HG02610 (cell line): Measurements from ENCODE around the gene HSD17B7.
"Not testable (repeated sequence)": the region's sequence is repeated elsewhere in the genome, so short reads cannot be mapped to it uniquely, and the experiment has no call there.

Experiments used
- ATAC-seq: cut with Tn5 transposase; IDR thresholded peaks from one replicate; pipeline ENCODE4 v1.9.1; 2021; ENCODE audit warnings: mild to moderate bottlenecking, moderate library complexity; ENCODE audit not compliant: unreplicated experiment

The HSD17B7 gene

DNA sequence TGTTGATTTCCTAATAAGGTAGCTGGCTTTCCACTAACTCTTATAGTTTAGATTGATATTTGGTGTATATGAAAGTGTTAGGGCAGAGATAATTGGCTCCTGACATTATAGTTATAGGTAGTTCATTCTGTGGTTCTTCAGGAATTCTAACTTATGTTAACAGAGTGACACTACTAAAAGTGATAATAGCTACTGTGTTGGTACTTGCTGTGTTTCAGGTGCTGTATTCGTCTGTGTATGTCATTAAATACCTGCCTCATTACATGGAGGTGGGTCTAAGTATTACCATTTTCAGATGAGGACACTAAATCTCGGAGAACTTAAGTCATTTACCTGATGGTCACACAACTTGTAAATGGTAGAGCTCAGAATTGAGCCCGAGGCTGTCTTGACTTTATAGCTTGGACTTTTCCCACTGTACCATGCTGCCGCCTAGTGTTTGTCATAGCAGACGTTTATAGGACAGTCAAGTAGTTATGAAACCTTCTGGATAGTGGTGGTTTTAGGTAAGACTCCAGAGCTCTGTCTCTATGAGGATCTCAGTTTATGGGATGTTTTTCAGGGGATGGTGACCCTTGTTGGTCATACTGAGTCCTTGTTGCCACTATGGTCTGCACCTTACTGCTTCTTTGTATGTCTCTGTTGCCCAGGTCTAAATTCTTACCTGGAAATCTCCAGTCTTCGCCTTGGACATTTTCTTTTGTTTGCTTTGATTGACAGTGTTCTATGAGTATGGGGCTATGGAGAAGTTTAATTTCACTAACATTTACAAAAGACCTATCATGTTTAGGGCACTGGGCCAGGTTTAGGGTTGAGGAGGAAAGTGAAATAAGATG lies 9.7 kb downstream of the HSD17B7 start:
- peak; percentile 60 for ATAC-seq

- ATAC-seq, result not testable (repeated sequence)
Observed at GRCh38 chr1:162807503-162807902, 17.0 kb downstream of the HSD17B7 start.

DNA sequence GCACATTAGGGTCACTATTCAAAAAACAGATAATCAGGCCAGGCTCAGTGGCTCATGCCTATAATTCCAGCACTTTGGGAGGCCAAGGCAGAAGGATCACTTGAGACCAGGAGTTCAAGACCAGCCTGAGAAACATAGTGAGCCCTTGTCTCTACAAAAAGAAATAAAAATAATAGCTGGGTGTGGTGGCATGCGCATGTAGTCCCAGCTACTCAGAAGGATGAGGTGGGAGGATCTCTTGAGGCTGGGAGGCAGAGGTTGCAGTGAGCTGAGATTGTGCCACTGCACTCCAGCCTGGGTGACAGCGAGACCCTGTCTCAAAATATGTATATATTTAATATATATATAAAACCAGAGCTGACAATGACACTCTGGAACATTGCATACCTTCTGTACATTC lies 21.9 kb downstream of the HSD17B7 start:
- ATAC-seq, result not testable (repeated sequence)

DNA sequence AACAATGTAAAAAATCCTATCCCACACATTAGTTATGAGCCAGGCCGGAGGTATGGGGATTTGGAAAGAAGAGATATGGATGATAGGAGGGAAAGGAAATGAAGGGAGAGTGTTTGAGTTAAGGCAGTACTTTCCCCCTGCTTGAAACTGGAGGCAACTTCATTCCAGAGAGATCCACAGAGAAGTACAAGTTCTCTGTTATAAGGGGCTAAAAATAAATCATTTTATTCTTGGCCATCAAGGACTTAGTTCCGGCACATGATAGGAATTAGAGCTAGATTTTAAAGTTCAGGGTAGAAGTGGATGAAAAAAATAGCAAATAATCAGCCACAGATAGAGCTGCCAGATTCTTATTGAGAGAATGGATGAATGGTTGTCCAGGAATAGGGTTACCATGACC lies 27.6 kb downstream of the HSD17B7 start:
- ATAC-seq, result not testable (repeated sequence)

- ATAC-seq, result not testable (repeated sequence)
Observed at GRCh38 chr1:162818666-162819065, 28.2 kb downstream of the HSD17B7 start.

- no peak for ATAC-seq
Observed at GRCh38 chr1:162822391-162823200, 32.1 kb downstream of the HSD17B7 start.

DNA sequence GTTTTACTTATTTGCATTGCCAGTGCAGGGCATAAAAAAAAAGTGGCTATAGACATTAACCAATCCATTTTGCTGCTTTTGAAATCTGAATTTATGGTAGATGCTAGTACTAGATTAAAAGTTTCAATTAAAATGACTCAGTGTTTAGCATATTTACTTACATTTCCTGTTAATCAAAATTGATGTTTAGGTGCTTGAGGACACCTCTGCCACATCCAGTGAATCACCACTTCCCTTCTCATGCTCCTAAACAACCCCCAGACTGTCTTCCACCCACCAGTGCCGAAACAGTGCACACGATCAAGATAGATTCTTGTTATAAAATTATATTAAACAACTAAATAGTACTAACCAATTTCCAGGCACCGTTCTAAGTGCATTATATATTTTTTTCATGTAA lies 32.7 kb downstream of the HSD17B7 start:
- no peak for ATAC-seq

GRCh38 chr1:162823771-162824525 lies 33.4 kb downstream of the HSD17B7 start:
- ATAC-seq, result no peak

DNA sequence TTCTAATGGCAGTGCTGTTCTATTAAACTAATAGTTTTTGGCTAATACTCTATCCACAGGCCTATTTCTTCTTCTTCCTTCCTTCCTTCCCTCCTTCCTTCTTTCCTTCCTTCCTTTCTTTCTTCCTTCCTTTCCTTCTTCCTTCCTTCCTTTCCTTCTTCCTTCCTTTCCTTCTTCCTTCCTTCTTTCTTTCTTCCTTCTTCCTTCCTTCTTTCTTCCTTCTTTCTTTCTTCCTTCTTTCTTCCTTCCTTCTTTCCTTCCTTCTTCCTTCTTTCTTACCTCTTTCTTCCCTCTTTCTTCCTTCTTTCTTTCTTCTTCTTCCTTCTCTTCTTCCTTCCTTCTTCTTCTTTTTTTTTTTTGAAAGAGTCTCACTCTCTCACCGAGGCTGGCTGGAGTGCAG lies 38.8 kb downstream of the HSD17B7 start:
- ATAC-seq, result no peak

GRCh38 chr1:162832470-162832869 lies 42.0 kb downstream of the HSD17B7 start:
- ATAC-seq, result no peak

GRCh38 chr1:162835157-162835899 lies 44.8 kb downstream of the HSD17B7 start:
- ATAC-seq, result peak; percentile 95

GRCh38 chr1:162838863-162839262 lies 48.4 kb downstream of the HSD17B7 start:
- ATAC-seq, result no peak

GRCh38 chr1:162840250-162840839 lies 49.8 kb downstream of the HSD17B7 start:
- ATAC-seq, result no peak

DNA sequence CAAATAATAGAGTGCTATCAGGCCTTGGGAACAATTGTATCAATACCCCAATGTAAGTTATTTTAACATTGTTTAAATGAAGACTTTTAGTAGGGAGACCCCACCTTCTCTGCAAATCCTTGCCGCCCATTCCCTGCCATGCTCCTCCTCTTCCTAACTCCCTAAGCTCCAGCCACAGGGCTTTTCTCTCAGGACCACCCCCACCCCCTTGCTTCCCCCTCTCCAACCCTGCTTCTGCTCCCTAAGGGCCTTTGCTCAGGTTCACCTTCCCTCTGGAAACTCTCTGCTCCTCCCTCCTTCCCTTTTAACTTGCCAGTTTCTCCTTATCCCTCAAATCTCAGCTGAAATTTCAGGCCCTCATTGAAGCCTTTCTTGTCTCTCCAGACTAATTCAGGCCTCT lies 53.7 kb downstream of the HSD17B7 start:
- no peak for ATAC-seq

DNA sequence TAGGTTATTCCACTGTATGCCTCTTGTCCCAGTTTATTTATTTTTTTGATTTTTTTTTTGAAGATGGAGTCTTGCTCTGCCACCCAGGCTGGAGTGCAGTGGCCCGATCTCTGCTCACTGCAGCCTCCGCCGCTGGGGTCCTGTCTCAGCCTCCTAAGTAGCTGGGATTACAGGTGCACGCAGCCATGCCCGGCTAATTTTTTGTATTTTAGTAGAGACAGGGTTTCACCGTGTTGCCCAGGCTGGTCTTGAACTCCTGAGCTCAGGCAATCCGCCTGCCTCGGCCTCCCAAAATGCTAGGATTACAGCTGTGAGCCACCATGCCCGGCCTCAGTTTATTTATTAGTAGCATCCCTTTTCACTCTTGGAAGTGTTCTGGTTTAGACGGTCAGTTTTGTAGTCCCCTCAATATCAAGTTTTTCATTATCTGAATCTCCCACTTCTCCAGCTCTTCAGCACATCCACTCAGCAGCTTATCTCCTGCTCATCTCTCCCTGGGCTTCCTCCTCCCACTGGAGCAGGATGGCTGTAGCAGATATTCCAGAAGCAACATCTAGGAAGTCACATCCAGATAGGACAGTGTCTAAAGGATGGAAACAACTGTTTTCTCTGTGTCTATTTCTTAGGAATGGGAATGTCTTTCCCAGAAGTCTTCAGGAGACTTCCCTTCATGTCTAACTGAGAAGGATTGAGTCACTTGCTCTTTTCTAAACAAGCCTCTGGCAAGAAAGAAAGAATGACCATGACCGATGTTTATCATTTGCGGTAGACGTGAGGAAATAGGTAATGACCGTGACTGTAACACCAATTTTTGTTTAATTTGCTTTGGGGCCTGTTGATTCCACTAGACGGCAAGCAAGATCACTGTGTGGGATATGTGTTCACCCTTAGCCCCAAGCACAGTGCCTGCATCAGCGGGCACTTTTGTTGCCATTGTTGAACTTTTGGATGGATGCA lies 56.0 kb downstream of the HSD17B7 start:
- ATAC-seq, result no peak

DNA sequence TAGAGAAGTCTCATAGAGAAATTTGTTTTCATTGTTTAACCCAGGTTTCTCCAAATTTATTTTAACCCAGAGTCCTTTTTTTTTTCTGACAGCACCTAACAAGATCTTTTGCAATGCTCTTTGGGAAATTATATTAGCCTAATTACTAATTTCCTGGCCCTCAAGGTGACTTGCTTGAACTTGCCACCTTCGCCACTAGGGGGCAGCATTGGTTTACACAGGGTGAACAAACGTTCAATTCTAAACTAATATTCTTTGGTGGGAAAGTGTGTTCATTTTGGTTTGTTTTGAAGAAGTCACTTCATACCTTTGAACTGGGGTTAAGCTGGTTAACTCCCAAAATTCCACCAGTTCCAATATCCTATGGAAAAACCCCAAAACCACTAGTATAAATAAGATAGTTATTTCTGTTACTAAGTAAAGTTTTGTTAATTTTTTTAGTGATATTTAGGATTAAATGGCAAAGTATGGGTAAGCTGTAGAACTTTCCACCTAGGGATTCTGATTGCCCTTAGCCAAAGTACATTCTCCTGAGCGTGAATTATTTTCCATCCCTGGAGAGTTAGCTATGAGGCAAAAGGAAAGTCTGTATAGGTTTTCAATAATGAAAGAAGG lies 57.4 kb downstream of the HSD17B7 start:
- ATAC-seq, result peak; percentile 75

DNA sequence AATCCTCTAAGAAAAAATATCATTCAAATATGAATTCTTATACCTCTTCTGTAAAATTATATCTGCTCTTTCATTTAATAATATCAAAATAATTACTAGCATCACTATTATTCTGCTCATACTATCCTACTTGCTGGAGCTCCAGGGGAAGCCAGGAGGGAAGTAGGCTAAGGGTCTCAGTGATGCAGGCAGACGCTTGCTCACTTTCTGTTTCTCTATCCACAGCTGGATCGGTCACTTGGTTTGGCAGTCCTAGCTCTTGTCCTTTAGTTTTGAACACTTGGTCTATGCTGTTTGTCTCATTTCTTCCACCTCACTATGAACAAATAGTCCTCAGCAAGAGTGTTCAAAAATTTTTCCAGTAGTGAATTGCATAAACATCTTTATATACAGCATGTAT lies 59.2 kb downstream of the HSD17B7 start:
- no peak for ATAC-seq

DNA sequence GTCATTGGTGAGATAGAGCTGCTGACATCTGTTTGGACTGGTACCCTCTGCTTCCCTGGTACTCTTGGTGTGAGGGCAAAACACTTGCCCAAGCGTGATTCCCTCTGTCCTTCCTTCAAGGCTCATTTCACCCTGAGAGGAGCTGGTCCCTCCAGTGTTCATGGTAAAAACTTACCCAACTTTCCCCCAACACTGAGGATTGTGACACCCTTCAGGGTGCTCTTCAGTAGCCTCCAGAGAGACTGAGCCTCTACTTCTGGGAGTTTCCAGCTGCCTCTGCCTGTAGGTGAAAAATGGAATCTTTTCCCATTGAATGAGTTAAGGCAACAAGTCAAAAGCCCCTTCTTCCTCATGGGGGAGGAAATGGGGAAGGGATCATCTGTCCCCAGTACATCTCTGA lies 60.8 kb downstream of the HSD17B7 start:
- ATAC-seq, result no peak
